Mesothelial cell of epicardium (in vitro differentiated cells): Measurements from ENCODE around the gene SLC12A7. TPM values are rescaled to one million over a fixed set of nuclear protein-coding genes. Genes with fewer than 3 reads are reported as not detected.

Experiments
- DNase-seq, 2 experiments: peaks; one replicate each; pipeline ENCODE4 v3.0.0; 2021; ENCODE audit warnings: low spot score in 2 of 2; ENCODE audit not compliant: unreplicated experiment in 2 of 2
- H3K27ac Mint-ChIP-seq: 2 replicates; pipeline ENCODE4 v1.8.0; 2021; ENCODE audit warnings: mixed read lengths
- H3K27me3 Mint-ChIP-seq: 2 replicates; pipeline ENCODE4 v1.8.0; 2021; ENCODE audit warnings: low read depth, mixed read lengths
- H3K36me3 Mint-ChIP-seq: 2 replicates; pipeline ENCODE4 v1.8.0; 2021; ENCODE audit warnings: mixed read lengths
- H3K4me1 Mint-ChIP-seq: 2 replicates; pipeline ENCODE4 v1.8.0; 2021; ENCODE audit warnings: mixed read lengths
- H3K4me3 Mint-ChIP-seq: 2 replicates; pipeline ENCODE4 v1.8.0; 2021; ENCODE audit warnings: mild to moderate bottlenecking, moderate library complexity, mixed read lengths
- H3K9me3 Mint-ChIP-seq: 2 replicates; pipeline ENCODE4 v1.8.0; 2021; ENCODE audit warnings: mixed read lengths
- total RNA-seq: library from RNA; stranded (reverse); gene quantifications from 3 replicates; pipeline ENCODE4 v1.2.1, GENCODE V29; 2021
- TF ChIP-seq, protein P1 (sequence below): fragments of 200-600 bp; sonication (generic); IDR thresholded peaks from one replicate; pipeline ENCODE4 v1.5.0; 2021; ENCODE audit warnings: antibody characterized with exemption; ENCODE audit not compliant: unreplicated experiment

Gene SLC12A7
- total RNA-seq, 1 donor from 2014 or later, result 34.9 TPM

DNA sequence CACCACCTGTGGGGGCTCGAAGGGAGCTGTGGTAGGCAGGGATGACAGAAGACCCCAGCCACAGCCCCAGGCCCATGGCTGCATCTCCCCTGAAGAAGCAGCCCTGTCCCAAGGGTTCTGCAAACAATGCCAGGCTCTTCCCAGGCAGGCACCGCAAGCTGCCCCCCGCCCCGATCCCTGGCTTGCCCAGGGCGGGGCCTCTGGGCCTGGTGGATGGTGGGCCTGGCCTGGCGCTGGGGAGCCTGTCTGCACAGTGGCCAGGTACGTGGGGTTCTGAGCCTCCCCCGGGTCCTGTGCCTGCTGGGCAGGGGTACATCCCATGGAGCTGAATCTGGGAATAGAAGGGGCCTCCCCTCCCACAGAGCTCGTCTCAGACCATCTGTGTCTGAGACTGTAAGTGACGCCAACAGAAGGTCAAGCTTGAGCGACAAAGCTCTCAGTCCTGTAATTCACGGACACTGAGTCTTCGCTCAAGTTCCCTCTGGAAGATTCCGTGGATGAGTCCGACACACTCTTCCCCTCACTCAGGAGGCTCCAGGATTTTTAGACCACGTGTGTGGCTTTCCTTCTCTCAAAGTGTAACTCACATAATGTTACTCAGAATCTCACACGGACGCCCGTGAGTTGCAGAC lies 4.4 kb upstream of the SLC12A7 start:
- H3K4me1 Mint-ChIP-seq, result peaks cover 22% of the 10 kb centered on the region
- no peak overlapping the region for H3K4me3 Mint-ChIP-seq
- TF ChIP-seq, protein P1, sequence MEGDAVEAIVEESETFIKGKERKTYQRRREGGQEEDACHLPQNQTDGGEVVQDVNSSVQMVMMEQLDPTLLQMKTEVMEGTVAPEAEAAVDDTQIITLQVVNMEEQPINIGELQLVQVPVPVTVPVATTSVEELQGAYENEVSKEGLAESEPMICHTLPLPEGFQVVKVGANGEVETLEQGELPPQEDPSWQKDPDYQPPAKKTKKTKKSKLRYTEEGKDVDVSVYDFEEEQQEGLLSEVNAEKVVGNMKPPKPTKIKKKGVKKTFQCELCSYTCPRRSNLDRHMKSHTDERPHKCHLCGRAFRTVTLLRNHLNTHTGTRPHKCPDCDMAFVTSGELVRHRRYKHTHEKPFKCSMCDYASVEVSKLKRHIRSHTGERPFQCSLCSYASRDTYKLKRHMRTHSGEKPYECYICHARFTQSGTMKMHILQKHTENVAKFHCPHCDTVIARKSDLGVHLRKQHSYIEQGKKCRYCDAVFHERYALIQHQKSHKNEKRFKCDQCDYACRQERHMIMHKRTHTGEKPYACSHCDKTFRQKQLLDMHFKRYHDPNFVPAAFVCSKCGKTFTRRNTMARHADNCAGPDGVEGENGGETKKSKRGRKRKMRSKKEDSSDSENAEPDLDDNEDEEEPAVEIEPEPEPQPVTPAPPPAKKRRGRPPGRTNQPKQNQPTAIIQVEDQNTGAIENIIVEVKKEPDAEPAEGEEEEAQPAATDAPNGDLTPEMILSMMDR, result no peak
- H3K36me3 Mint-ChIP-seq, result no peaks in the 10 kb centered on the region
- peaks cover 31% of the 10 kb centered on the region for H3K27me3 Mint-ChIP-seq
- no peaks in the 10 kb centered on the region for H3K9me3 Mint-ChIP-seq
- no peak overlapping the region for H3K27ac Mint-ChIP-seq
- no peak for DNase-seq

DNA sequence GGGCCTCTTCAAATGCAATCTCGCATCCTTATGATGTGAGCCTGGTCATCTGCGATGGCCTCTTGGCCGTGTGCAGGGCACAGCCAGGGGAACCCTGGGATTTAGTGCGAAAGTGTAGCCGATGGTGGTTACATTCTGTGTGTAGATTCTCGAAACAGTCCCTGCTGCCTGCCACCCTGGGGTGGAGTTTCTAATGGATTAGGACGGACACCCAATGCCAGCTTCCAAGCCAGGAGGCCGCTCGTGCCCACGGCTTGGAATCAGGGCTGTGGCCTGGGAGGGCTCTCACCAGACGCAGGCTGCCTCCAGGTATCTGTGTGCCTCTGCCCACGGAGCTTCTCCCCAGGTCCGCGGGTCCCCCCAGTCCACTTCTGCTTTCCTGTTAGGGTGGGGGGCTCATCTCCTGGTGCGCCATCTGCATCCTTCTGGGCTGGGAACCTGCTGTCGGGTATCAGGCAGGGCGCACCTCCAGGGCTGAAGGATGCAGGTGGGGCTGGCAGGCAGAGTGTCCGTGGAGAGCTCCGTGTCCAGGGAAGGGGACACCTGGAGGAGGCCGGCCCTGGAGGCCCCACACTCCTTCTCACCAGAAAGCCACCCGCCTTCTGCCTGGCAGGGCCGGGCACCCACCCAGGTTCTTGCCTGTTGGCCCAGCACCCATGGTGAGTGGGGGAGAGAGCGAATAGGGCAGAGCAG lies 3.4 kb upstream of the SLC12A7 start:
- TF ChIP-seq, protein P1, result no peak
- Mint-ChIP-seq H3K9me3 (no peaks in the 10 kb centered on the region), H3K36me3 (no peaks in the 10 kb centered on the region), H3K4me1 (peaks cover 25% of the 10 kb centered on the region), H3K27ac (no peak overlapping the region), H3K27me3 (peaks cover 23% of the 10 kb centered on the region), H3K4me3 (no peak overlapping the region)
- no peak for DNase-seq

DNA sequence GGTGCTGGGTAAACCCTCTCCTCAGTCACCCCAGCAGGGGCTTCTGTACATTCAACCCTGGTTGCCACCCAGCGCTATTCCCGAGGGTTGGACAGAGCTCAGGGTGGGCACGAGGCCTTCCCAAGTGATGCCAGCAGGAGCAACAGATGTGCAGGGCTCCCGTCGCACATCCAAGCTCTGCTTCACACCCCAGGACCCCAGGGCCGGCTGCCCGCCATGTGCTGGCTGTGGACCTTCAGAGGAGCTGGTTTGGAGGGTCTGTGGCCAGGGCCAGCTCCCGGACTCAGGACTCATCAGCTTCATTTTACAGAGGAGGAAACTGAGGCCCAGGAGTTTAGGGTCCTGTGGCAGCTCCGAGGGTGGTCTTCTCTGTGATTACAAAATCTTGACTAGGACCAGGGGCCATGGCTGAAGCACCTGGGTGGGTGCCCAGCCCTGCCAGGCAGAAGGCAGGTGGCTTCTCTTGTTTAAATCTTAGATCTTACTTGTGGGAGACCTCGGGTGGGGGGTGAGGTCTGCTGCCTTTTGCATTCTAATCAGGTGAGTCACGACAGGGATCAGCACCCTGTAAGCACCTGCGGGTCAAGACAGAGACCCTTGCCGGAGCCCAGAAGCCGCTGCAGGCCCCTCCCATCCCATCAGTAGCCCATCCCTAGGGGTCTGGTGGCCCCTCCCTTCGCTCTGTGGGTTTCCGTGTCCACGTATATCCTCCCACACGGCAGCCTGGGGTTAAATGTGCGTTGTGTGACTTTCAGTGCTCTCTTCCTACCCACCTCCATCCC lies 2.1 kb upstream of the SLC12A7 start:
- no peaks in the 10 kb centered on the region for H3K9me3 Mint-ChIP-seq
- H3K4me3 Mint-ChIP-seq, result no peak overlapping the region
- H3K4me1 Mint-ChIP-seq, result peaks cover 29% of the 10 kb centered on the region

DNA sequence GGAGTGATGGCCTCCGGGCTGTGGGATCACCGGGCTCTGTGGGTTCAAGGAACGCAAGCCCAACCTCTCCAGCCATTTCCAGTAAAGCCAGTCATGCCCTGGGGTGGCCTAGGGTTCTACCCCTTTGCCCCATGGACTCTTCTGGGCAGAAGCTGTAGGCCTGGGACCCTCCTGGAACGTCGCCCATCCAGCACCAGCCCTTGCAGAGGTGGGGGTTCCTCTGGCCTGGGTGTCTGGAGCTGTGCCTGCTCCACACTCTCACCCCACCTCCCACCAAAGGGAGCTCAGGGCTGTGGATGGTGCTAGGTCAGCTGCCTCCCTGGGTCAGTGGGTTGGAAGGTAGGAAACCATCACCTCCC lies 1.4 kb upstream of the SLC12A7 start:
- Mint-ChIP-seq H3K27ac (no peak overlapping the region), H3K36me3 (no peaks in the 10 kb centered on the region), H3K4me3 (peak overlapping the region; percentile 40), H3K27me3 (peaks cover 20% of the 10 kb centered on the region), H3K4me1 (peaks cover 22% of the 10 kb centered on the region), H3K9me3 (no peaks in the 10 kb centered on the region)
- no peak for DNase-seq
- TF ChIP-seq, protein P1, result no peak

More for the DNA sequence above, 2.1 kb upstream of the SLC12A7 start:
- H3K27ac Mint-ChIP-seq, result no peak overlapping the region
- DNase-seq, result no peak
- TF ChIP-seq, protein P1, result no peak
- peaks cover 20% of the 10 kb centered on the region for H3K27me3 Mint-ChIP-seq
- no peaks in the 10 kb centered on the region for H3K36me3 Mint-ChIP-seq

DNA sequence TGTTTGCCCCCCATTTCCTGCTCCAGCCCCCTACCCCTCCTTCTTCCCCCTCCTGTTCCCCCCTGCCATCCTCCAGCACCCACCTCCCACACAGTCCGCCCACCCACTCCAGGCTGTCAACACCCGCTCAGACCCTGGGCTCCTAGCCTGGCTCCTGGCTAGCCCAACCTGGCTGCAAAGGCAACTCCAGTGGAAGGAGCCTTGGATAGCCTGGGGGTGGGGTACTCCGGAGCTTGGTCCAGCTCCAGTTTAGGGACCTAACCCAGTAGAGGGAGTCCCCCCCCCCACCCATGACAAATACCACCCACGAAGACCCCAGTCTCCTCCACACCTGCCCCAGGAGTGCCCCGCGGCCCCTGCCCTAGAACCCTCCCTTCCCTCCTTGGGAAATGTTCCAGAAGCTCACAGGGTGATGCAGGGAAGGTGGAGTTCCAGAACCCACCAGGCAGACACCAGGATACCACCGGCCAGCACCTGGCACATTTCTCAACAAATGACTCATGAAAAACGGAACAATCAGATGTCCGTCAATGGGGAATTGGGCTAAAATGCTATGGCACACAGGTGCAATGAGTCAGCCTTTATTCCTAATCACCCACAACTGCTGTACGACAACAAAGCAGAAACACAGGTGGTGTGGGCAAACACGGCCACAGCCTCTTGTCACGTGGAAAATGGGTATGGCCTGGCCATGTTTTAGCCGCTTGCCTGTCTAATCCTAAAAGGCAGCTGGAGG lies 901 bp upstream of the SLC12A7 start:
- Mint-ChIP-seq H3K36me3 (no peaks in the 10 kb centered on the region), H3K4me3 (peak overlapping the region; percentile 60), H3K9me3 (no peaks in the 10 kb centered on the region), H3K27ac (no peak overlapping the region), H3K27me3 (peaks cover 20% of the 10 kb centered on the region), H3K4me1 (peaks cover 16% of the 10 kb centered on the region)
- TF ChIP-seq, protein P1, result no peak
- no peak for DNase-seq
